ENCODE data around the gene CCHCR1. TPM values are rescaled to one million over a fixed set of nuclear protein-coding genes. Genes with fewer than 3 reads are reported as not detected.

The CCHCR1 gene
- polyA plus RNA-seq, 1 donor from 2014 or later: 19.7 TPM

DNA sequence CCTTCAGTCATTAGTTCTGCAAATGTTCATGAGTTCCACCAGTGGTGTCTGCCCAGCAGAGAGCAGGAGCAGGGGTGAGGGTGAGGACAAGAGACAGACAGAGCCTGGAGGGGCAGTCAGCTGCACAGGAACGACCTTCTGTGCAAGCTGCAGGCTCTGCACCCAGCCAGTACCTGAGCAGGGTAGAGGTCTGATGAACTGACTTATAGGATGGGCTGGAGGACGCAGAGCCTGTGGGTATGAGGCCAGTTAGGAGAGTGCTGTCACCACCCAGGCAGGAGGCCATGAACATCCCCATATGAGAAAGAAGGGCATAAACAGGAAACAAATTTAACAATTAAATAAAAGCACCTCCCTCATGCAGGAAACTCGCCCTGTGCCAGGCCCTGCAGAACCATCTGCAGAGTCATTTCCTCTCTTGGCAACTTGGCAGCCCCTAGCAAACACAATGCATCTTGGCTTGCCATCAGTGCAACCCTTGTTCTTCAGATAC is 63.2 kb downstream of the CCHCR1 start:
- H3K27me3 ChIP-seq (ENCODE audit: insufficient read depth, low read depth, low read length): no peaks in the 10 kb centered on the region
- no peaks in the 10 kb centered on the region for H3K79me2 ChIP-seq (replicated peaks; ENCODE audit: insufficient read depth, low read length)
- no peaks in the 10 kb centered on the region for H3K36me3 ChIP-seq (ENCODE audit: insufficient read depth, low read length)
- TF ChIP-seq, protein P1, sequence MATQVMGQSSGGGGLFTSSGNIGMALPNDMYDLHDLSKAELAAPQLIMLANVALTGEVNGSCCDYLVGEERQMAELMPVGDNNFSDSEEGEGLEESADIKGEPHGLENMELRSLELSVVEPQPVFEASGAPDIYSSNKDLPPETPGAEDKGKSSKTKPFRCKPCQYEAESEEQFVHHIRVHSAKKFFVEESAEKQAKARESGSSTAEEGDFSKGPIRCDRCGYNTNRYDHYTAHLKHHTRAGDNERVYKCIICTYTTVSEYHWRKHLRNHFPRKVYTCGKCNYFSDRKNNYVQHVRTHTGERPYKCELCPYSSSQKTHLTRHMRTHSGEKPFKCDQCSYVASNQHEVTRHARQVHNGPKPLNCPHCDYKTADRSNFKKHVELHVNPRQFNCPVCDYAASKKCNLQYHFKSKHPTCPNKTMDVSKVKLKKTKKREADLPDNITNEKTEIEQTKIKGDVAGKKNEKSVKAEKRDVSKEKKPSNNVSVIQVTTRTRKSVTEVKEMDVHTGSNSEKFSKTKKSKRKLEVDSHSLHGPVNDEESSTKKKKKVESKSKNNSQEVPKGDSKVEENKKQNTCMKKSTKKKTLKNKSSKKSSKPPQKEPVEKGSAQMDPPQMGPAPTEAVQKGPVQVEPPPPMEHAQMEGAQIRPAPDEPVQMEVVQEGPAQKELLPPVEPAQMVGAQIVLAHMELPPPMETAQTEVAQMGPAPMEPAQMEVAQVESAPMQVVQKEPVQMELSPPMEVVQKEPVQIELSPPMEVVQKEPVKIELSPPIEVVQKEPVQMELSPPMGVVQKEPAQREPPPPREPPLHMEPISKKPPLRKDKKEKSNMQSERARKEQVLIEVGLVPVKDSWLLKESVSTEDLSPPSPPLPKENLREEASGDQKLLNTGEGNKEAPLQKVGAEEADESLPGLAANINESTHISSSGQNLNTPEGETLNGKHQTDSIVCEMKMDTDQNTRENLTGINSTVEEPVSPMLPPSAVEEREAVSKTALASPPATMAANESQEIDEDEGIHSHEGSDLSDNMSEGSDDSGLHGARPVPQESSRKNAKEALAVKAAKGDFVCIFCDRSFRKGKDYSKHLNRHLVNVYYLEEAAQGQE (IDR thresholded peaks at IDR 0.05; ENCODE audit: borderline replicate concordance): no peak
- no peak for TF ChIP-seq TAF1 (IDR thresholded peaks at IDR 0.05; ENCODE audit: low read depth)
- no peak for TF ChIP-seq EP300 (conservative IDR thresholded peaks at IDR 0.05; ENCODE audit: poor library complexity, severe bottlenecking)
- no peak for TF ChIP-seq MXI1 (conservative IDR thresholded peaks at IDR 0.05; ENCODE audit: poor library complexity, severe bottlenecking)
- TF ChIP-seq, protein P2, sequence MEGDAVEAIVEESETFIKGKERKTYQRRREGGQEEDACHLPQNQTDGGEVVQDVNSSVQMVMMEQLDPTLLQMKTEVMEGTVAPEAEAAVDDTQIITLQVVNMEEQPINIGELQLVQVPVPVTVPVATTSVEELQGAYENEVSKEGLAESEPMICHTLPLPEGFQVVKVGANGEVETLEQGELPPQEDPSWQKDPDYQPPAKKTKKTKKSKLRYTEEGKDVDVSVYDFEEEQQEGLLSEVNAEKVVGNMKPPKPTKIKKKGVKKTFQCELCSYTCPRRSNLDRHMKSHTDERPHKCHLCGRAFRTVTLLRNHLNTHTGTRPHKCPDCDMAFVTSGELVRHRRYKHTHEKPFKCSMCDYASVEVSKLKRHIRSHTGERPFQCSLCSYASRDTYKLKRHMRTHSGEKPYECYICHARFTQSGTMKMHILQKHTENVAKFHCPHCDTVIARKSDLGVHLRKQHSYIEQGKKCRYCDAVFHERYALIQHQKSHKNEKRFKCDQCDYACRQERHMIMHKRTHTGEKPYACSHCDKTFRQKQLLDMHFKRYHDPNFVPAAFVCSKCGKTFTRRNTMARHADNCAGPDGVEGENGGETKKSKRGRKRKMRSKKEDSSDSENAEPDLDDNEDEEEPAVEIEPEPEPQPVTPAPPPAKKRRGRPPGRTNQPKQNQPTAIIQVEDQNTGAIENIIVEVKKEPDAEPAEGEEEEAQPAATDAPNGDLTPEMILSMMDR (IDR thresholded peaks at IDR 0.05; ENCODE audit: poor library complexity, severe bottlenecking): no peak
- TF ChIP-seq EZH2 (IDR thresholded peaks at IDR 0.05; ENCODE audit: borderline replicate concordance, insufficient read depth, low read length, poor library complexity, severe bottlenecking): no peak
- no peak for TF ChIP-seq RAD21 (conservative IDR thresholded peaks at IDR 0.05)
- no peak for TF ChIP-seq SMC3 (conservative IDR thresholded peaks at IDR 0.05; ENCODE audit: poor library complexity)
- TF ChIP-seq POLR2AphosphoS5 (IDR thresholded peaks at IDR 0.05): no peak
- no peaks in the 10 kb centered on the region for H4K20me1 ChIP-seq (ENCODE audit: insufficient read depth)
- no peaks in the 10 kb centered on the region for H3F3A ChIP-seq (ENCODE audit: insufficient read depth, low read length, poor library complexity, severe bottlenecking)
- no peaks in the 10 kb centered on the region for H3K9me3 ChIP-seq (ENCODE audit: low read length)
- H3K9me2 ChIP-seq (ENCODE audit: insufficient read depth, low read length): no peaks in the 10 kb centered on the region
- no peak overlapping the region for H3K4me3 ChIP-seq (ENCODE audit: low read length)
- H3K4me2 ChIP-seq (ENCODE audit: low read length): no peak overlapping the region
- no peak overlapping the region for H3K27ac ChIP-seq (ENCODE audit: low read length)
- no peak overlapping the region for H3K9ac ChIP-seq (ENCODE audit: low read length)
- no peak overlapping the region for H2AFZ ChIP-seq (ENCODE audit: low read depth, low read length)

DNA sequence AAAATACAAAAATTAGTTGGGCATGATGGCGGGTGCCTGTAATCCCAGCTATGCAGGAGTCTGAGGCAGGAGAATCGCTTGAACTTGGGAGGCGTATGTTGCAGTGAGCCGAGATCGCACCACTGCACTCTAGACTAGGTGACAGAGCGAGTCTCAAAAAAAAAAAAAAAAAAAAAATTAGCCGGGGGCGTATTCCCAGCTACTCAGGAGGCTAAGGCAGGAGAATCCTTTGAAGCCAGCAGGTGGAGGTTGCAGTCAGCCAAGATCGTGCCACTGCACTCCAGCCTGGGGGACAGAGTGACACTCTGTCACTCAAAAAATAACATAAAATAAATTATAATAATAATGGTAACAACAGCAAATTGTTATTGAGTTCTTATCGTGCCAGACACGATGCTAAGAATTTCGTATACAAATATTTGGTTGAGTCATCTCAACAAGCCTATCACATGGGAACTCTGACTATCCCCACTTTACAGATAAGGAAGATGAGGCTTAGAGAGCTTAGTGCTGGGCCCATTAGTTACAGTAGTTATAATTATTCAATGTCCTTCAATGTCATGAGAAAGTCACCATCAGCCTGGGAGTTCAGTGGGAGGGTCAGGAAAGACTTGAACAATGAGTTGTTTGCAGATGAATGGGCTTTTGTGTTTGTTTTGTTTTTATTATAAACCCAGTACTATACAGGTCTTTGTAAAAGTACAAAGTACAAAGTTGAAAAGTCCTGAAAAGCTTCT is 64.7 kb downstream of the CCHCR1 start:
- H4K20me1 ChIP-seq (ENCODE audit: insufficient read depth): no peaks in the 10 kb centered on the region
- no peaks in the 10 kb centered on the region for H3F3A ChIP-seq (ENCODE audit: insufficient read depth, low read length, poor library complexity, severe bottlenecking)
- H3K9me2 ChIP-seq (ENCODE audit: insufficient read depth, low read length): no peaks in the 10 kb centered on the region

More for the DNA sequence above, 64.7 kb downstream of the CCHCR1 start:
- TF ChIP-seq TAF1 (IDR thresholded peaks at IDR 0.05; ENCODE audit: low read depth) (no peak), EP300 (conservative IDR thresholded peaks at IDR 0.05; ENCODE audit: poor library complexity, severe bottlenecking) (no peak), RAD21 (conservative IDR thresholded peaks at IDR 0.05) (no peak), SMC3 (conservative IDR thresholded peaks at IDR 0.05; ENCODE audit: poor library complexity) (no peak), MXI1 (conservative IDR thresholded peaks at IDR 0.05; ENCODE audit: poor library complexity, severe bottlenecking) (no peak)
- H2AFZ ChIP-seq (ENCODE audit: low read depth, low read length): no peak overlapping the region
- H3K79me2 ChIP-seq (replicated peaks; ENCODE audit: insufficient read depth, low read length): no peaks in the 10 kb centered on the region
- H3K36me3 ChIP-seq (ENCODE audit: insufficient read depth, low read length): no peaks in the 10 kb centered on the region
- no peak overlapping the region for H3K27ac ChIP-seq (ENCODE audit: low read length)
- H3K9ac ChIP-seq (ENCODE audit: low read length): no peak overlapping the region
- no peaks in the 10 kb centered on the region for H3K9me3 ChIP-seq (ENCODE audit: low read length)
- H3K4me2 ChIP-seq (ENCODE audit: low read length): no peak overlapping the region
- no peak overlapping the region for H3K4me3 ChIP-seq (ENCODE audit: low read length)
- no peaks in the 10 kb centered on the region for H3K27me3 ChIP-seq (ENCODE audit: insufficient read depth, low read depth, low read length)

Small RNA genes lying within 50 kb of the gene (small RNA-seq; reads per million reads assigned to genes)
- gene POLR2LP1: 0 reads per million in 3 experiments

Other genes starting within 250 kb of the CCHCR1 start
- 87.7 and 101 TPM in 2 replicates for gene GTF2H4, start 249.6 kb downstream of the CCHCR1 start, polyA plus RNA-seq
- 93.4 and 125 TPM in 2 replicates for gene VARS2, start 243.6 kb downstream of the CCHCR1 start, polyA plus RNA-seq
- not detected in 2 replicates for gene SFTA2, start 225.6 kb downstream of the CCHCR1 start, polyA plus RNA-seq
- gene MUCL3, start 216.8 kb downstream of the CCHCR1 start, polyA plus RNA-seq: not detected in 2 replicates
- gene MUC21, start 174.1 kb downstream of the CCHCR1 start, polyA plus RNA-seq: not detected in 2 replicates
- gene MUC22, start 147.3 kb downstream of the CCHCR1 start, polyA plus RNA-seq: not detected in 2 replicates
- gene C6orf15, start 45.2 kb downstream of the CCHCR1 start, polyA plus RNA-seq: not detected in 2 replicates
- not detected in 2 replicates for gene PSORS1C1, start 43.0 kb downstream of the CCHCR1 start, polyA plus RNA-seq
- not detected in 2 replicates for gene CDSN, start 37.4 kb downstream of the CCHCR1 start, polyA plus RNA-seq
- gene PSORS1C2, start 18.7 kb downstream of the CCHCR1 start, polyA plus RNA-seq: not detected in 2 replicates
- gene TCF19, start 787 bp upstream of the CCHCR1 start, polyA plus RNA-seq: 2.5 and 3.6 TPM in 2 replicates
- gene POU5F1, start 12.9 kb upstream of the CCHCR1 start, polyA plus RNA-seq: not detected in 2 replicates
- gene HLA-C, start 114.3 kb upstream of the CCHCR1 start, polyA plus RNA-seq: 18.0 and 33.6 TPM in 2 replicates
- gene HLA-B, start 199.4 kb upstream of the CCHCR1 start, polyA plus RNA-seq: 9.4 and 9.8 TPM in 2 replicates
- 0.32 and 0.87 TPM in 2 replicates for gene MICA, start 245.8 kb upstream of the CCHCR1 start, polyA plus RNA-seq